HS-27A (cell line): ENCODE data around the gene MROH2A.
"Not testable (repeated sequence)": the region's sequence is repeated elsewhere in the genome, so short reads cannot be mapped to it uniquely, and the experiment has no call there.

Experiments
- DNase-seq: peaks from one replicate; pipeline ENCODE4 v3.0.0-alpha.2; 2012; ENCODE audit warnings: low read depth, missing footprints

The MROH2A gene

GRCh38 chr2:233778030-233778429 lies at the start of gene MROH2A:
TSS of gene MROH2A (plus strand) at chr2:233778330. CDS start at chr2:233779359, 1,029 bp downstream.
- no peak for DNase-seq

DNA sequence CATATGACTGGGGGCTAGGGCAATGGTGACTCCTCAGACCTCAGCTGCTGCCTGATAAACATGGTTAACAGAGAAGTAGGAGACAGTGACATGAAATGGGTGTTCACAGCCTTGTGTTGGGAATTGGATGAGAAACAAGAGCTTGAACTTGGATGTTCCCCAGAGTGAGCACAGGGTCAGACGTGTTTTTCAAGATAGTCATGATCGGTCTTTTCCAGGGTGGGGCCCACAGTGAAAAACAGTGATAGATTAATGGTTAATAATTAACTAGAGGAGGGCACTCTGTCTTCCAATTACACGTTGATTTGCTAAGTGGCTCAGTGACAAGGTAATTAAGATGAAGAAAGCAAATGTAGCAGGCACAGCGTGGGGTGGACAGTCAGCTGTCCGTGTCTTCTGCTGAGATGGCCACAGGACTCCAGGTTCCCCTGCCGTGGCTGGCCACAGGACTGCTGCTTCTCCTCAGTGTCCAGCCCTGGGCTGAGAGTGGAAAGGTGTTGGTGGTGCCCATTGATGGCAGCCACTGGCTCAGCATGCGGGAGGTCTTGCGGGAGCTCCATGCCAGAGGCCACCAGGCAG lies 49.3 kb upstream of the MROH2A start, which contains the start of gene UGT1A3:
TSS of gene UGT1A3 (plus strand) at position 320 of the 579 bp plus-strand sequence. CDS start at position 405, 85 bp downstream.
- DNase-seq, result no peak

DNA sequence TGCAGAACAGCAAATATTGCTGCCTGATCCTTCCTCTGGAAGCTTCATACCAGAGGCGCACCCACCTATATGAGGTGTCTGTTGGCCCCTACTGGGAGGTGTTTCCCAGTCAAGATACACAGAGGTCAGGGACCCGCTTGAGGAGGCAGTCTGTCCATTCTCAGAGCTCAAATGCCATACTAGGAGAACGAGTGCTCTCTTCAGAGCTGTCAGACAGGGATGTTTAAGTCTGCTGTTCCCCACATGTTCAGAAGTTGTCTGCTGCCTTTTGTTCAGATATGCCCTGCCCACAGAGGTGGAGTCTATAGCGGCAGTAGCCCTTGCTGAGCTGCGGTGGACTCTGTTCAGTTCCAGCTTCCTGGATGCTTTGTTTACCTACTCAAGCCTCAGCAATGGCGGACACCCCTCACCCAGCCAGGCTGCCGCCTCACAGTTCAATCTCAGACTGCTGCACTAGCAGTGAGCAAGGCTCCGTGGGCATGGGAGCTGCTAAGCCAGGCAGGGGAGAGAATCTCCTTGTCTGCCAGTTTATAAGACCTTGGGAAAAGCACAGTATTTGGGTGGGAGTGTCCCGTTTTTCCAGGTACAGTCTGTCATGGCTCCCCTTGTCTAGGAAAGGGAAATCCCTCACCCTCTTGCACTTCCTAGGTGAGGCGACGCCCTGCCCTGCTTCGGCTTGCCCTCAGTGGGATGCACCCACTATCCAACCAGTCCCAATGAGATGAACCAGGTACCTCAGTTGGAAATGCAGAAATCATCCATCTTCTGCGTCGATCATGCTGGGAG lies 41.1 kb upstream of the MROH2A start:
- DNase-seq, result not testable (repeated sequence)

DNA sequence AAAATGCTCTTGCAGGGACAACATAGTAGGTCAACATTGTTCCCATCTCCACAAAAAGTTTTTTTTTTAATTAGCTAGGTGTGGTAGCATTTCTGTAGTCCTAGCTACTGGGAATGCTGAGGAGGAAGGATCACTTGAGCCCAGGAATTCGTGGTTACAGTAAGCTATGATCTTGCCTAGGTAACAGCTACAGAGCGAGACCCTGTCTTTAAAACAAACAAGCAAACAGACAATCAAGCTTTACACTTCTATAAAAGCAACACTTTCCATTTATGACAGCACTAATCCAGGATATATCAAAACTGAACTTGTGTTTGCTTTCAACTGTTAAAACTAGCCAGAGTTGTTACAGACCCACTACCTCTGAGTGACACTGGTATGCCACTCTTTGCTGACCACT lies 37.3 kb upstream of the MROH2A start:
- no peak for DNase-seq

- no peak for DNase-seq
Measured at GRCh38 chr2:233743464-233744259, 34.5 kb upstream of the MROH2A start.

DNA sequence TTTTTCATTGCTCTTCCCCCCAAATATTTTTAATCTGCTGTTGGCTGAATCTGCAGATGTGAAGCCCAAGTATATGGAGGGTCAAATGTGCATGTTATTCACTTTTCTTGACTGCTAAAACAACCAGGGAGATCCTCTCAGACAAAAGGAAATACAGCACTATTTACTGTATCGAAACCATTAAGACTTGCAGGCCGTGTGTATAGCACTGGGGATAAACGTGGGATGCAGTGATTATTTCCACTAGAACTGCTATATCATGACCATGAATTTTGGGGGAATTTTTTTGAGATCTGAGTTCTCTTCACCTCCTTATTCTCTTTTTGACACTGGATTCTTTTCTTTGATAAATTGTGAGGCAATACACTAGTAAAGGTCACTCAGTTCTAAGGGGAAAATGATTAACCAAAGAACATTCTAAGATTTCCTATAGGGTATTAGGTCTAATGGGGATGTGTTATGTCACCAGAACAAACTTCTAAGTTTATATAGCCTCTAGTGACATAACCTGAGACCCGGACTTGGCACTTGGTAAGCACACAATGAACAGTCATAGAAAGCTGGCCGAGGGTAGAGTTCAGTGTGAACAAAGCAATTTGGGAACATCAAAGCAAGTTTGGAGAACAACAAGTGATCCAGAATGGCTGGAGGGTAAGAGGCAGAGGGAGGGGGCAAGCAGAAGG lies 32.9 kb upstream of the MROH2A start:
- no peak for DNase-seq

DNA sequence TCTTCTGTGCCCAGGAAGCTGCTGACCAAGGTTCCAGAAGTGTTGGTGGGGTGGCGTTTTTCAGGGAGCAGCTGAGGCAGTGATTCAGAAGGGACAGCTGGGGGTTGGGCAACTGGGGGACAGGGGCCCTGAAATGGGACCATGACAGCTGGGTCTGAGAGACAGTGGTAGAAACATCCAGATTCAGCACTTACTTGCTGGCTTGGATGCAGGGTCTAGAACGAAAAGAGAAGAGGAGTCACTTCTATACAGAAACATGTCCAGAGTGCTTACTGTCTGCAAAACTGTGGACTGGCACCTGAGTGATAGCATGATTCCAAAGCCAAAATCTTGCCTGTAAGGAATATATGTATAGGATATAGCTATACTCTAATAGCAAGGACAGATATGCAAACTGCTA lies 32.3 kb upstream of the MROH2A start:
- DNase-seq, result not testable (repeated sequence)

GRCh38 chr2:233746475-233747282 lies 31.5 kb upstream of the MROH2A start:
- DNase-seq, result no peak

- no peak for DNase-seq
Measured at GRCh38 chr2:233747283-233747544, 30.9 kb upstream of the MROH2A start.

- DNase-seq, result not testable (repeated sequence)
Measured at GRCh38 chr2:233750689-233751088, 27.4 kb upstream of the MROH2A start.

GRCh38 chr2:233751212-233752009 lies 26.7 kb upstream of the MROH2A start:
- DNase-seq, result not testable (repeated sequence)

- DNase-seq, result no peak
Measured at GRCh38 chr2:233754872-233755611, 23.1 kb upstream of the MROH2A start.

GRCh38 chr2:233756429-233757081 lies 21.6 kb upstream of the MROH2A start:
- DNase-seq, result no peak

DNA sequence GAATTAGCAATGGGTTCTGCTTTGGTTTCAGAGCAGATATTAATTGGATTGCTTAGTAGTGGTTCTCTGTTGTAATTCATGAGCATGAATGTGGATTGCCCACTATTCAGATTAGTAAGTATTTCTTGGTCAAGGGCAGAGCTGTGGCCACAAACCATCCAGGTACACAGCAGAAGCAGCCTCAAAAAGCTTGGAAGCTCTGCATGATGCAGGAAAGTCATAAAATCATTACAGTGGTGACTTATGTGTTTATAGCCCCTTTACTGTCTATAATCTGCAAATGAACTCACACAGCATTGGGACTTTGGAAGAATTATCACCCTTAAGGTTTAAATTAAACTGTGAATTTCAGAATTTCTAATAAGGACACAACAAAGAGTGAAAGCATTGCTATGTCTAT lies 20.0 kb upstream of the MROH2A start:
- DNase-seq, result no peak

DNA sequence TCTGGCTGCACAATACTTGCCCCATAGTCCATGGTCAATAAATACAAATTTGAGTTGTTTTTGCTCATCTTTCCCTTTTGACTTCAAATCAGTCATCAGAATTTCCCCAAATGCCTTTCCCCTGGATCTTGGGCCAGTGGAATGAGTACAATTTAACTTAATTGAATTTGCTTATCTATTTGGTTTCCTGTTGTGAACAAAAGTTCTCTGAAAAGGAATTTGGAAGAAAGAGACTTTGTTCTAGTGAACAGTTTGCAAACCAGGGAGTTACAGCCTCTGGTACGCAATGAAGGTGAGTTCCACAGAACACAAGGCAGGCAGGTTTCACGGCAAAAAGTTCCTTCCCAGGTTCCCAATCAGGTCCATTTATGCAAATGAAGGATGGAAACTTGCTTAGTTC lies 19.3 kb upstream of the MROH2A start:
- no peak for DNase-seq

- DNase-seq, result no peak
Measured at GRCh38 chr2:233760043-233760442, 18.1 kb upstream of the MROH2A start, which contains the start of gene UGT1A1. TSS of gene UGT1A1 (plus strand) at chr2:233760270. CDS start at chr2:233760288, 18 bp downstream.

DNA sequence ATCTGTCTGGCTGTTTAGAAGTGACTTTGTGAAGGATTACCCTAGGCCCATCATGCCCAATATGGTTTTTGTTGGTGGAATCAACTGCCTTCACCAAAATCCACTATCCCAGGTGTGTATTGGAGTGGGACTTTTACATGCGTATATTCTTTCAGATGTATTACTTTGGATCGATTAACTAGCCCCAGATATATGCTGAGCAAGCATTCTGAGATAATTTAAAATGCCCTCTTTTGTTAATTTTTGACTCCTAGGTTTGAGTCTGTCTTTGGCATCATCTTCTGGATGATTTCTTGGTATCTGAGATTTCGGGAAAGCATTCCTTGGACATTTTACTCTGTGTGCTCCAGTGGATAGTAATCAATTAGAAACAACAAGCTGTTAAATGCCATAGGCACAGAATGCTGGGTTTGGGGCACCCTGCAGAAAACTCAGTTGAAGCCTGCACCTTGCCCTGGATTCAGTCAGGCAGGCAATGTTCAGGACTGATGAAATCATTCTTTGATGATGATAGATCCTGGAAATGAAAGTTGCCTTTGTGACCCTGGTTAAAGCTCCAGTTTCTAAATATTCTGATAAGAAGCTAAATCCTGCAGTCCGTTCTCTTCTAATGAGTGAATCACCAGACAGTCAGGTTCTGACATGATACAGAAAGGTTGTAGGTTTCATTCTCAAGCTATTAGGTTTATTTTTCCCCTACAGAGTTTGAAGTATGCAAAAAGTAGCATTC lies 16.9 kb upstream of the MROH2A start:
- DNase-seq, result no peak

- DNase-seq, result no peak
Measured at GRCh38 chr2:233764264-233764663, 13.9 kb upstream of the MROH2A start.

GRCh38 chr2:233764761-233765160 lies 13.4 kb upstream of the MROH2A start:
- no peak for DNase-seq
